GM12875 (cell line): ENCODE measurements around the gene PTPRG.

Experiments
- H3K4me3 ChIP-seq: one replicate; pipeline ENCODE4 v1.5.1; 2011; ENCODE audit warnings: low read depth, low read length, control low read depth
- TF ChIP-seq, protein P1 (sequence below): IDR thresholded peaks from 2 replicates; pipeline ENCODE4 v1.5.1; 2011; ENCODE audit warnings: low read depth, mild to moderate bottlenecking, control low read depth, inconsistent platforms, low read length, moderate library complexity, borderline replicate concordance; ENCODE audit not compliant: insufficient read depth

PTPRG gene

DNA sequence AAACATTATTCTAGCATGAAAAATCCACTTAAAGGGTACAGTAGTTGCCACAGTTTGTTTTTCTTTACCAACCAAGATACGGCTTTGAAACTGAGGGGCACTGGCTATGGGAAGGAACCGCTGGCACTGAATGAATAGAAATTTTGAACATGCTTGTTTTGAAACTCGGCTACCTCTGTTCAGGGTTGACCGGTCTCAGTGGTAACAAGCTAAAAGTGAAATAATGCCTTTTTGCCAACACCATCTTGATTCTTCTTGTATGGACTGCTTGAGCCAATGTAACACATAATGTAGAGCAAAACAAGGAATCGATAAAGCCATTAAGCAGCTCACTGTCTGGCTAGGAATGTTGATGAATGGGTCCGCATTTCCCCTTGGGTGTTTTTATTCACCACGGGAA, 36.5 kb downstream of the PTPRG start:
- TF ChIP-seq, protein P1, sequence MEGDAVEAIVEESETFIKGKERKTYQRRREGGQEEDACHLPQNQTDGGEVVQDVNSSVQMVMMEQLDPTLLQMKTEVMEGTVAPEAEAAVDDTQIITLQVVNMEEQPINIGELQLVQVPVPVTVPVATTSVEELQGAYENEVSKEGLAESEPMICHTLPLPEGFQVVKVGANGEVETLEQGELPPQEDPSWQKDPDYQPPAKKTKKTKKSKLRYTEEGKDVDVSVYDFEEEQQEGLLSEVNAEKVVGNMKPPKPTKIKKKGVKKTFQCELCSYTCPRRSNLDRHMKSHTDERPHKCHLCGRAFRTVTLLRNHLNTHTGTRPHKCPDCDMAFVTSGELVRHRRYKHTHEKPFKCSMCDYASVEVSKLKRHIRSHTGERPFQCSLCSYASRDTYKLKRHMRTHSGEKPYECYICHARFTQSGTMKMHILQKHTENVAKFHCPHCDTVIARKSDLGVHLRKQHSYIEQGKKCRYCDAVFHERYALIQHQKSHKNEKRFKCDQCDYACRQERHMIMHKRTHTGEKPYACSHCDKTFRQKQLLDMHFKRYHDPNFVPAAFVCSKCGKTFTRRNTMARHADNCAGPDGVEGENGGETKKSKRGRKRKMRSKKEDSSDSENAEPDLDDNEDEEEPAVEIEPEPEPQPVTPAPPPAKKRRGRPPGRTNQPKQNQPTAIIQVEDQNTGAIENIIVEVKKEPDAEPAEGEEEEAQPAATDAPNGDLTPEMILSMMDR = no peak

DNA sequence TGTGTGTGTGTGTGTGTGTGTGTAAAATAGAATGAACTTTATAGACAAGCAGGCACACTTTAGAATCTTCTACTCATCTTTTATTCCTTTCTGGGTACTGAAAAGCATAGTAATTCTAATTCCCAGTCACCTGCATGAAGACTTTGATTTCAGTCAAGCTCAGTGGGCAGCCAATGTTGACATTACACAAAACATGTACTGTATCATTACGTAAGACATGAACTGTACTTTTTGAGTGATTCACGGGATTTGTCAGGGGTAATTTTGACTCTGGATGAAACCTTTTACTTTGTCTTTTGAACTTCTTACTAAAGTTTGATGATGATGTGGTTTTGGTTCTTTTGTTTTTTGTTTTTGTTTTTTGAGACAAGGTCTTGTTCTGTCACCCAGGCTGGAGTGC, 38.8 kb downstream of the PTPRG start:
- TF ChIP-seq, protein P1 = no peak
- H3K4me3 ChIP-seq = no peak overlapping the region

More for the DNA sequence above, 36.5 kb downstream of the PTPRG start:
- no peak overlapping the region for H3K4me3 ChIP-seq

DNA sequence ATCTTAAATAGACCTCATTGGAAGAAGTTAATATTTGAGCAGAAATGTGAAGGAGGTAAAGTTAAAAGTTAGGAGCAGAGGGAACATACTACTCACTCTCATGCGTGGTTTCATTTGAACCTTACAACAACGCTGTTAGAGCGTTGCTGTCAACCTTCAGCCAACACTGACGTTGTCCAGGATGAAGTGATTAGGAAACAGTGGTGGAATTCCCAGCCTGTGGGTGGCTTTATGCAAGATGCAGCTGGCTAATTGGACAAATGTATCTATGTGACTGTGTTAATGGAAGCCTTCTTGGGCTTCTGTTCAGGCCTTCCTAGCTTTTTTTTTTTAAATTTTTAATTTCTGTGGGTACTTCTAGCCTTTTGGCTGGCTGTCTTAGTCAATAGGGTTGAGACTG, 40.5 kb downstream of the PTPRG start:
- H3K4me3 ChIP-seq = no peak overlapping the region
- TF ChIP-seq, protein P1 = no peak

DNA sequence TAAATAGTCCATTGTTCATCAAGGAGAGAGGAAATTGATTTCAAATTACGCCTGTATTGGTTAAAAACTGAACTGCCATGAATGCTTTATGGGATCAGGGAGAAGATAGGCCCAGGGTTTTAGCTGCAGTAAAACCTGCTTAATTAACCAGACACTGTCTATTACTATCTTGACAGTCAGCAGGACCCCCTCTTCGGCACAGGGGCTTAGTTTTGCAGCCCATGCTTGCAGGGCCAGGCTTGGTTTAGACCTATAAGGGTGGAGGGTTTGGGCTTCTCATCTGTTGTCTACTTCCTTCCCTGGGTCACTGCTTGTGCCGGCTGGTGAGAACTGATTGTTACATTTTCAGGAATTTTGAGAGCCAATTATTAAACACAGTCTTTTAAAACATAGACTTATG, 41.1 kb downstream of the PTPRG start:
- H3K4me3 ChIP-seq = no peak overlapping the region
- TF ChIP-seq, protein P1 = no peak

DNA sequence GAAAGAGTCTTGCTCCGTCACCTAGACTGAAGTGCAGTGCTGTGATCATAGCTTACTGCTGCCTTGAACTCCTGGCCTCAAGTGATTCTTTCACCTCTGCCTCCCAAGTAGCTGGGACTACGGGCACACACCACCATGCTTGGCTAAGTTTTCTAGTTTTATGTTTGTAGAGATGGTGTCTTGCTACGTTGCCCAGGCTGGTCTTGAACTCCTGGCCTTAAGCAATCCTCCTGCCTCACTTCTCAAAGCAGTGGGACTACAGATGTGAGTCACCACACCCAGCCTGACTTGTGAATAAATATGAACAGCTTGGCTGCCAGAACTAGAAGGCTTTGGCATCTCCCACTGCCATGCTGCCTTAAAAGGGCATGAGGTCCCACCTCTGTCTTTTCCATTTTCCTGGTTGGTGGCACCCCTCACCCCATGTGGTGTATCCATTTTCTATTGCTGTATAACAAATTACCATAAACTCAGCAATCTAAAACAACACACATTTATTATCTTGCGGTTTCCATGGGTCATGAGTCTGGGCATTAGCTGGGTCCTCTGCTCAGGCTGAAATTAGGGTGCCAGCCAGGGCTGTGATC, 44.3 kb downstream of the PTPRG start:
- TF ChIP-seq, protein P1 = no peak
- no peak overlapping the region for H3K4me3 ChIP-seq

DNA sequence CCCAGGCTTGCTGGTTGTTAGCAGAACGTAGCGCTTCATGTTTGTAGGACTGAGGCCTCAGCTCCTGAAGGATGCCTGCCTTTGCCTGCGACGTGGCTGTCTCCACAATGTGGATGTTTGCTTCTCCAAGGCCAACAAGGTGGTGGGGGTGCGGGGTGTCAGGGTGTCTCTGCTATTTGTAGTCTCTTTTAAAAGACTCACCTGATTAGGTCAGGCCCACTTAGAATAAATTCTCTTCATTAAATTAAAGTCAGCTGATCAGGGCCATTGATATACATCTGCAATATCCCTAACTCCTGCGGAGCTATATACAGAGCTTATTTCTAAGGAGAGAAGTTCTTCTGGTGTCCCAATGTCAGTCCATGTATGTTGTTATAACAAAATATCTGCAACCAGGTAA, 44.8 kb downstream of the PTPRG start:
- H3K4me3 ChIP-seq = no peak overlapping the region
- TF ChIP-seq, protein P1 = no peak

DNA sequence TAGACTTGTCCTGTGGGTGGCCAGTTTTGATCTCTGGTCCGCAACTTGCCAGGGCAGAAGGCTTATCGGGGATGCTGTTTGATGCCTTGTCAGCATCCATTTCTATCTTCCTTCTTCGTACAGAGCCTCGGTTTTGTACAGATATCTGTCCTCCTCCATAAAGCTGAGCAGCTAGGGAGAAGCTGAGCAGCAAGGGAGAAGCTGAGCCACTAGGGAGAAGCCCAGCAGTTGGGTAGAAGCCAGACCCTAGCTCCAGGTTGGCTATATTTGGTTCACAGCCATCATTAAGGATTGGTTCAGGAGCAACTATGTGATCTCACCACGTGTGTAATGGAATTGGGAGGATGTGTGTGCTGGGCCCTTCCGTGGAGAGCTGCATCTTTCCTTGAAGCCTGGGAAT, 46.7 kb downstream of the PTPRG start:
- TF ChIP-seq, protein P1 = no peak
- H3K4me3 ChIP-seq = no peak overlapping the region
